OCI-LY7 (cell line): Measurements from ENCODE around the gene SFPQ. TPM values are rescaled to one million over a fixed set of nuclear protein-coding genes. Genes with fewer than 3 reads are reported as not detected.

Experiments
- BruUV-seq: library from RNA; stranded (reverse); fragments of 400-500 nt; replicated peaks from 2 replicates; lab custom pipeline; 2021; lab: Mats Ljungman, UMichigan
- CTCF ChIA-PET: fragments of 300-600 bp; sonication (Branson Sonifier 250); formaldehyde crosslinking; loops from one replicate; lab custom pipeline; 2022; ENCODE audit warnings: antibody characterized with exemption; ENCODE audit not compliant: unreplicated experiment; lab: Charles Lee
- POLR2A ChIA-PET: fragments of 300-600 bp; sonication (Branson Sonifier 250); formaldehyde crosslinking; loops from one replicate; lab custom pipeline; 2022; ENCODE audit warnings: antibody characterized with exemption; lab: Charles Lee
- DNase-seq: peaks from one replicate; pipeline ENCODE4 v3.0.0-alpha.2; 2015; ENCODE audit warnings: low spot score
- H2AFZ ChIP-seq: fragments of 200-600 bp; sonication (generic), shearing (Covaris generic); 2 replicates; pipeline ENCODE4 v1.6.1; 2014; ENCODE audit warnings: mild to moderate bottlenecking, antibody characterized with exemption, low read length, moderate library complexity
- H3K27ac ChIP-seq: fragments of 200-600 bp; sonication (generic); 2 replicates; pipeline ENCODE4 v1.5.1; 2014; ENCODE audit warnings: mixed run types, low read depth, mild to moderate bottlenecking, moderate library complexity, low read length, inconsistent platforms; ENCODE audit not compliant: poor library complexity, severe bottlenecking
- H3K36me3 ChIP-seq: fragments of 200-600 bp; sonication (generic); 2 replicates; pipeline ENCODE4 v1.6.1; 2014; ENCODE audit warnings: mild to moderate bottlenecking, antibody characterized with exemption, low read length, moderate library complexity, mixed read lengths; ENCODE audit not compliant: insufficient read depth
- H3K4me1 ChIP-seq: fragments of 200-600 bp; sonication (generic); 2 replicates; pipeline ENCODE4 v1.5.1; 2014; ENCODE audit warnings: mild to moderate bottlenecking, low read length; ENCODE audit not compliant: insufficient read depth, poor library complexity, severe bottlenecking
- H3K4me2 ChIP-seq: fragments of 200-600 bp; sonication (generic); 2 replicates; pipeline ENCODE4 v1.6.1; 2014; ENCODE audit warnings: mild to moderate bottlenecking, low read length
- H3K4me3 ChIP-seq: fragments of 200-600 bp; sonication (generic); 2 replicates; pipeline ENCODE4 v1.5.1; 2014; ENCODE audit warnings: mild to moderate bottlenecking, low read depth, low read length; ENCODE audit not compliant: poor library complexity, severe bottlenecking
- H3K79me2 ChIP-seq: fragments of 200-600 bp; sonication (generic); 2 replicates; pipeline ENCODE4 v1.6.1; 2016; ENCODE audit warnings: low read depth, mild to moderate bottlenecking, low read length, moderate library complexity, mixed read lengths; ENCODE audit not compliant: insufficient read depth
- H3K9me2 ChIP-seq: fragments of 200-600 bp; sonication (generic); 2 replicates; pipeline ENCODE4 v1.6.1; 2016; ENCODE audit warnings: mild to moderate bottlenecking, low read length, mixed read lengths; ENCODE audit not compliant: insufficient read depth
- H3K9me3 ChIP-seq: fragments of 200-600 bp; sonication (generic); 2 replicates; pipeline ENCODE4 v1.6.1; 2014; ENCODE audit warnings: mild to moderate bottlenecking, mixed run types, low read length, mixed read lengths
- H4K20me1 ChIP-seq: fragments of 200-600 bp; sonication (generic); 2 replicates; pipeline ENCODE4 v1.6.1; 2014; ENCODE audit warnings: mild to moderate bottlenecking, antibody characterized with exemption, low read length, moderate library complexity, mixed read lengths; ENCODE audit not compliant: insufficient read depth
- CTCF ChIP-seq: fragments of 200-600 bp; sonication (generic); conservative IDR thresholded peaks from 2 replicates; pipeline ENCODE4 v1.5.1; 2014; ENCODE audit warnings: mild to moderate bottlenecking, antibody characterized with exemption, low read length, moderate library complexity, mixed read lengths
- EZH2phosphoT487 ChIP-seq: fragments of 200-600 bp; sonication (generic); IDR thresholded peaks from 2 replicates; pipeline ENCODE4 v1.6.1; 2018; ENCODE audit warnings: low read depth, borderline replicate concordance, mild to moderate bottlenecking, mixed run types, antibody characterized with exemption, low read length, moderate library complexity, mixed read lengths
- intact Hi-C: fragments of 100-400 bp; cut with micrococcal nuclease; formaldehyde crosslinking; loops from one replicate; pipeline ENCODE4 v1.10.0; 2022; ENCODE audit not compliant: unreplicated experiment
- total RNA-seq, 2 experiments: library from RNA; depleted of rRNA in 1 of 2; stranded (reverse); fragments of >200 nt in 1 of 2; shearing (Covaris generic) in 1 of 2; gene quantifications; 2 replicates each; pipeline ENCODE4 v1.2.3, GENCODE V29; 2014 to 2022

Gene SFPQ
- total RNA-seq, 2 experiments from 2014 or later: 395 to 532 TPM

- intact Hi-C loops: no loop called here
- DNase-seq: no peak
- H4K20me1 ChIP-seq: no peaks in the 10 kb centered on the region
- ChIA-PET POLR2A (interaction anchor here (0.6 kb wide), 1 partner anchor 164 kb away, joined by 3 read pairs; no protein-coding TSS in a partner anchor), CTCF (no interaction called here)
- TF ChIP-seq CTCF (no peak), EZH2phosphoT487 (no peak)
- H3K79me2 ChIP-seq: no peaks in the 10 kb centered on the region
- H3K4me1 ChIP-seq: no peaks in the 10 kb centered on the region
- no peak overlapping the region for H2AFZ ChIP-seq
- H3K27ac ChIP-seq: no peak overlapping the region
- no peaks in the 10 kb centered on the region for H3K9me3 ChIP-seq
- no peak overlapping the region for H3K4me2 ChIP-seq
- H3K4me3 ChIP-seq: no peak overlapping the region
- no peaks in the 10 kb centered on the region for H3K36me3 ChIP-seq
- H3K9me2 ChIP-seq: no peaks in the 10 kb centered on the region
- BruUV-seq: no TSS peak
Measured at GRCh38 chr1:35231287-35231686, 38.3 kb upstream of the SFPQ start.

- Histone ChIP-seq H4K20me1 (no peaks in the 10 kb centered on the region), H3K27ac (no peak overlapping the region), H3K4me1 (no peaks in the 10 kb centered on the region), H3K4me3 (no peak overlapping the region), H3K79me2 (no peaks in the 10 kb centered on the region), H2AFZ (no peak overlapping the region), H3K9me3 (no peaks in the 10 kb centered on the region), H3K9me2 (no peaks in the 10 kb centered on the region), H3K4me2 (no peak overlapping the region), H3K36me3 (no peaks in the 10 kb centered on the region)
- no TSS peak for BruUV-seq
- ChIA-PET POLR2A (no interaction called here), CTCF (no interaction called here)
- TF ChIP-seq EZH2phosphoT487 (no peak), CTCF (no peak)
- DNase-seq: no peak
- intact Hi-C loops: no loop called here
Measured at GRCh38 chr1:35229587-35230360, 36.8 kb upstream of the SFPQ start.

GRCh38 chr1:35226546-35226945 is 33.6 kb upstream of the SFPQ start:
- no peaks in the 10 kb centered on the region for H3K79me2 ChIP-seq
- no peak for DNase-seq
- CTCF ChIA-PET: no interaction called here
- H3K4me3 ChIP-seq: no peak overlapping the region
- H3K9me3 ChIP-seq: no peaks in the 10 kb centered on the region
- no peak for TF ChIP-seq CTCF
- no peak for TF ChIP-seq EZH2phosphoT487
- H3K27ac ChIP-seq: no peak overlapping the region
- H3K9me2 ChIP-seq: no peaks in the 10 kb centered on the region
- H3K4me1 ChIP-seq: no peaks in the 10 kb centered on the region
- no peak overlapping the region for H3K4me2 ChIP-seq
- H2AFZ ChIP-seq: no peak overlapping the region
- no TSS peak for BruUV-seq
- POLR2A ChIA-PET: interaction anchor here (0.7 to 1.1 kb wide), 2 partner anchors 108 to 733 kb away, joined by 3 to 4 read pairs; no protein-coding TSS in a partner anchor
- no peaks in the 10 kb centered on the region for H4K20me1 ChIP-seq
- intact Hi-C loops: no loop called here
- no peaks in the 10 kb centered on the region for H3K36me3 ChIP-seq
